Measurements from ENCODE around the gene RCCD1. TPM values are rescaled to one million over a fixed set of nuclear protein-coding genes. Genes with fewer than 3 reads are reported as not detected.

The RCCD1 gene
- total and polyA plus RNA-seq, 9 of the 15 experiments (the other 6 are each of a cell fraction or from before 2014, with no cell fraction given), result 11.1 to 51.4 (median 24.7) TPM

DNA sequence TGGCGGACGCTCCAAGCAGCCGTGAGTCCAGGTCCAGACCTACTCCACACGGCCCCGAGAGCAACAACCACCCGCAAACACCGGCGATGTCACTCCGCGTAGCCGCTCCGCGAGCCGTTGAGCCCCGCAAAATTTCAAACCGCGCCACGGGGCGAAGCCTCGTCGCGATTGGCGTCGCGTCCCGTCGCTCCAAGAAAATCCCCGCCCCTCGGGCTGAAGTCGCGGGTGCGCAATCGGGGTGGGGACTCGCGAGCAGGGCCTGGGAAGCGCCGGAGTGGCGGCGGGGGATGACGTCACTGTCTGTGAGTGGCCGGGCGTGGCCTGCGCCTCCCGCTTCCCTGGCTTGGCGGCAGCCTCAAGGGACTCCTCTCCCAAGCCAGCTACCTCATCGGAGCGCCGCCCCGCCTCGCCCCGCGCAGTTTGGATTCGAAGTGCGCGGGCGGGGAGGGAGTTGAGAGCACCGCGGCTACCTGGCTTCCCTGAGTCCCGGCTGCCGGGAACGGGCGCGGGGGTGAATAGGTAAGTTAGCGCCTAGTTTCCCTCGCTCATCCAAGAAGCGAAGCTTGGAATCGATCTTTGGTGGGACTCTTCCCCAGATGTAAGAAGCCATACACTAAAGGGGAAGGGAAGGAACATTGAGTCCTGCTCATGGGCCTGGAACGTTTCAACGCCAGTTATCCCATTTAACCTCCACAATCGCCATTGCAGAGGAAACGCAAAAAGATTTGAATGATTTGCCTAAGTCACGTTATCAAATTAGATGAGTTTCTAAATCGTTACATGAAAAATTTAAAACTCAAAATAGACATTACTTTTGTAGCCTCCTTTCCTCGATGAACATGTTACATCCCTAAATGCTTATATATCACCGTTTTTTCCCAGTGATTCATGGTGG is 40.0 kb downstream of the RCCD1 start, which contains the start of gene PRC1 (continued):
- TF ChIP-seq, protein P1, sequence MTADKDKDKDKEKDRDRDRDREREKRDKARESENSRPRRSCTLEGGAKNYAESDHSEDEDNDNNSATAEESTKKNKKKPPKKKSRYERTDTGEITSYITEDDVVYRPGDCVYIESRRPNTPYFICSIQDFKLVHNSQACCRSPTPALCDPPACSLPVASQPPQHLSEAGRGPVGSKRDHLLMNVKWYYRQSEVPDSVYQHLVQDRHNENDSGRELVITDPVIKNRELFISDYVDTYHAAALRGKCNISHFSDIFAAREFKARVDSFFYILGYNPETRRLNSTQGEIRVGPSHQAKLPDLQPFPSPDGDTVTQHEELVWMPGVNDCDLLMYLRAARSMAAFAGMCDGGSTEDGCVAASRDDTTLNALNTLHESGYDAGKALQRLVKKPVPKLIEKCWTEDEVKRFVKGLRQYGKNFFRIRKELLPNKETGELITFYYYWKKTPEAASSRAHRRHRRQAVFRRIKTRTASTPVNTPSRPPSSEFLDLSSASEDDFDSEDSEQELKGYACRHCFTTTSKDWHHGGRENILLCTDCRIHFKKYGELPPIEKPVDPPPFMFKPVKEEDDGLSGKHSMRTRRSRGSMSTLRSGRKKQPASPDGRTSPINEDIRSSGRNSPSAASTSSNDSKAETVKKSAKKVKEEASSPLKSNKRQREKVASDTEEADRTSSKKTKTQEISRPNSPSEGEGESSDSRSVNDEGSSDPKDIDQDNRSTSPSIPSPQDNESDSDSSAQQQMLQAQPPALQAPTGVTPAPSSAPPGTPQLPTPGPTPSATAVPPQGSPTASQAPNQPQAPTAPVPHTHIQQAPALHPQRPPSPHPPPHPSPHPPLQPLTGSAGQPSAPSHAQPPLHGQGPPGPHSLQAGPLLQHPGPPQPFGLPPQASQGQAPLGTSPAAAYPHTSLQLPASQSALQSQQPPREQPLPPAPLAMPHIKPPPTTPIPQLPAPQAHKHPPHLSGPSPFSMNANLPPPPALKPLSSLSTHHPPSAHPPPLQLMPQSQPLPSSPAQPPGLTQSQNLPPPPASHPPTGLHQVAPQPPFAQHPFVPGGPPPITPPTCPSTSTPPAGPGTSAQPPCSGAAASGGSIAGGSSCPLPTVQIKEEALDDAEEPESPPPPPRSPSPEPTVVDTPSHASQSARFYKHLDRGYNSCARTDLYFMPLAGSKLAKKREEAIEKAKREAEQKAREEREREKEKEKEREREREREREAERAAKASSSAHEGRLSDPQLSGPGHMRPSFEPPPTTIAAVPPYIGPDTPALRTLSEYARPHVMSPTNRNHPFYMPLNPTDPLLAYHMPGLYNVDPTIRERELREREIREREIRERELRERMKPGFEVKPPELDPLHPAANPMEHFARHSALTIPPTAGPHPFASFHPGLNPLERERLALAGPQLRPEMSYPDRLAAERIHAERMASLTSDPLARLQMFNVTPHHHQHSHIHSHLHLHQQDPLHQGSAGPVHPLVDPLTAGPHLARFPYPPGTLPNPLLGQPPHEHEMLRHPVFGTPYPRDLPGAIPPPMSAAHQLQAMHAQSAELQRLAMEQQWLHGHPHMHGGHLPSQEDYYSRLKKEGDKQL (CRISPR knock-in tag; IDR thresholded peaks at IDR 0.05; ENCODE audit: borderline replicate concordance), result 0 out of 2 replicates have a peak, but pooled peaks have one; percentile 13
- peak; percentile 94 for TF ChIP-seq ZFX (CRISPR knock-in tag; IDR thresholded peaks at IDR 0.05)
- no peak for TF ChIP-seq TCF7 (IDR thresholded peaks at IDR 0.05; ENCODE audit: borderline replicate concordance)
- peak; percentile 90 for TF ChIP-seq EGR1 (conservative IDR thresholded peaks at IDR 0.05)
- peak; percentile 99 for TF ChIP-seq JUN (IDR thresholded peaks at IDR 0.05; ENCODE audit: borderline replicate concordance, low read depth, low read length)
- TF ChIP-seq JUN (CRISPR knock-in tag; IDR thresholded peaks at IDR 0.05; ENCODE audit: borderline replicate concordance), result peak; percentile 84; the same call in 1 of the 2 replicates
- TF ChIP-seq ZBTB1 (CRISPR knock-in tag; IDR thresholded peaks at IDR 0.05; ENCODE audit: borderline replicate concordance, low read depth), result peak; percentile 94; the same call in 1 of the 2 replicates
- peak; percentile 97 for TF ChIP-seq CREB1 (IDR thresholded peaks at IDR 0.05)
- peak; percentile 98 for TF ChIP-seq CREB1 (CRISPR knock-in tag; IDR thresholded peaks at IDR 0.05)
- no peak; the same call in 1 of the 2 replicates for TF ChIP-seq ELF4 (CRISPR knock-in tag; IDR thresholded peaks at IDR 0.05)
- no peak for TF ChIP-seq EZH2 (IDR thresholded peaks at IDR 0.05; ENCODE audit: borderline replicate concordance, low read depth, low read length)
- TF ChIP-seq PHF21A (IDR thresholded peaks at IDR 0.05; ENCODE audit: borderline replicate concordance, low read depth), result no peak
- no peak for TF ChIP-seq SMARCC2 (IDR thresholded peaks at IDR 0.05; ENCODE audit: low read depth)
- no peak for TF ChIP-seq ESRRB (CRISPR knock-in tag; IDR thresholded peaks at IDR 0.05; ENCODE audit: borderline replicate concordance)
- TF ChIP-seq FOXA3 (CRISPR knock-in tag; conservative IDR thresholded peaks at IDR 0.05 in 1 of 2, IDR thresholded peaks at IDR 0.05 in 1 of 2), result no peak
- TF ChIP-seq ZBTB17 (CRISPR knock-in tag; IDR thresholded peaks at IDR 0.05), result 0 out of 2 replicates have a peak, but pooled peaks have one; percentile 74
- peak; percentile 53; the same call in 1 of the 2 replicates for TF ChIP-seq TAF7 (tag; IDR thresholded peaks at IDR 0.05)
- TF ChIP-seq, protein P2, sequence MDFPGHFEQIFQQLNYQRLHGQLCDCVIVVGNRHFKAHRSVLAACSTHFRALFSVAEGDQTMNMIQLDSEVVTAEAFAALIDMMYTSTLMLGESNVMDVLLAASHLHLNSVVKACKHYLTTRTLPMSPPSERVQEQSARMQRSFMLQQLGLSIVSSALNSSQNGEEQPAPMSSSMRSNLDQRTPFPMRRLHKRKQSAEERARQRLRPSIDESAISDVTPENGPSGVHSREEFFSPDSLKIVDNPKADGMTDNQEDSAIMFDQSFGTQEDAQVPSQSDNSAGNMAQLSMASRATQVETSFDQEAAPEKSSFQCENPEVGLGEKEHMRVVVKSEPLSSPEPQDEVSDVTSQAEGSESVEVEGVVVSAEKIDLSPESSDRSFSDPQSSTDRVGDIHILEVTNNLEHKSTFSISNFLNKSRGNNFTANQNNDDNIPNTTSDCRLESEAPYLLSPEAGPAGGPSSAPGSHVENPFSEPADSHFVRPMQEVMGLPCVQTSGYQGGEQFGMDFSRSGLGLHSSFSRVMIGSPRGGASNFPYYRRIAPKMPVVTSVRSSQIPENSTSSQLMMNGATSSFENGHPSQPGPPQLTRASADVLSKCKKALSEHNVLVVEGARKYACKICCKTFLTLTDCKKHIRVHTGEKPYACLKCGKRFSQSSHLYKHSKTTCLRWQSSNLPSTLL (IDR thresholded peaks at IDR 0.05), result no peak

All from K562 (cell line).